Liver (tissue), 9 donors: ENCODE data around the gene BIRC3. TPM values are rescaled to one million over a fixed set of nuclear protein-coding genes. Genes with fewer than 3 reads are reported as not detected.

Experiments
- DNase-seq: peaks from one replicate; pipeline ENCODE4 v3.0.0-alpha.2; 2017; ENCODE audit warnings: low spot score
- H3K27ac ChIP-seq, 2 donors: one replicate each; pipeline ENCODE4 v1.7.0; 2013; ENCODE audit warnings: inconsistent platforms in 2 of 2, low read length in 2 of 2, control low read depth in 1 of 2, low read depth in 1 of 2, mild to moderate bottlenecking in 1 of 2
- H3K27me3 ChIP-seq, 4 donors: one replicate each; pipeline versions ENCODE4 v1.6.1 to v1.7.0; 2013; ENCODE audit warnings: low read length in 3 of 4, inconsistent platforms in 1 of 4, mild to moderate bottlenecking in 1 of 4, moderate library complexity in 1 of 4; ENCODE audit not compliant: control insufficient read depth in 4 of 4, insufficient read depth in 4 of 4
- H3K36me3 ChIP-seq, 4 donors: one replicate each; pipeline versions ENCODE4 v1.6.1 to v1.7.0; 2013; ENCODE audit warnings: low read length in 3 of 4, mild to moderate bottlenecking in 3 of 4, low read depth in 1 of 4, moderate library complexity in 1 of 4; ENCODE audit not compliant: control insufficient read depth in 4 of 4, insufficient read depth in 3 of 4
- H3K4me1 ChIP-seq, 4 donors: one replicate each; pipeline versions ENCODE4 v1.6.1 to v1.7.0; 2013; ENCODE audit warnings: low read length in 3 of 4, mild to moderate bottlenecking in 3 of 4, moderate library complexity in 1 of 4; ENCODE audit not compliant: control insufficient read depth in 4 of 4, insufficient read depth in 4 of 4
- H3K4me3 ChIP-seq, 3 donors: one replicate each; pipeline versions ENCODE4 v1.6.1 to v1.7.0; 2013; ENCODE audit warnings: low read length in 3 of 3, control low read depth in 1 of 3, low read depth in 1 of 3, mild to moderate bottlenecking in 1 of 3
- H3K9ac ChIP-seq, 2 donors: one replicate each; pipeline ENCODE4 v1.7.0; 2013; ENCODE audit warnings: low read length in 2 of 2, mild to moderate bottlenecking in 2 of 2, moderate library complexity in 2 of 2, control low read depth in 1 of 2, low read depth in 1 of 2
- H3K9me3 ChIP-seq, 4 donors: one replicate each; pipeline versions ENCODE4 v1.6.1 to v1.7.0; 2013; ENCODE audit warnings: low read length in 3 of 4; ENCODE audit not compliant: control insufficient read depth in 4 of 4
- CTCF ChIP-seq: fragments of 150-350 bp; IDR thresholded peaks from 2 replicates; pipeline ENCODE4 v1.5.1; 2017; ENCODE audit warnings: improper control_type of control experiment, low read depth, low read length; ENCODE audit not compliant: missing input control
- EGR1 ChIP-seq, 2 donors: IDR thresholded peaks; 2 replicates each; pipeline ENCODE4 v1.6.1; 2016 to 2018; ENCODE audit warnings: antibody characterized with exemption in 2 of 2, low read depth in 2 of 2
- FOXA1 ChIP-seq: IDR thresholded peaks from 2 replicates; pipeline ENCODE4 v1.6.1; 2016; ENCODE audit warnings: antibody characterized with exemption
- FOXA2 ChIP-seq: IDR thresholded peaks from 2 replicates; pipeline ENCODE4 v1.6.1; 2016; ENCODE audit warnings: antibody characterized with exemption
- HNF4A ChIP-seq, 2 donors: conservative IDR thresholded peaks; 2 replicates each; pipeline ENCODE4 v1.6.1; 2016; ENCODE audit warnings: antibody characterized with exemption in 2 of 2, mild to moderate bottlenecking in 2 of 2
- HNF4G ChIP-seq: IDR thresholded peaks from 2 replicates; pipeline ENCODE4 v1.6.1; 2016; ENCODE audit warnings: antibody characterized with exemption
- RAD21 ChIP-seq, 2 donors: IDR thresholded peaks; 2 replicates each; pipeline ENCODE4 v1.6.1; 2016; ENCODE audit warnings: antibody characterized with exemption in 2 of 2, mild to moderate bottlenecking in 2 of 2
- REST ChIP-seq: IDR thresholded peaks from 2 replicates; pipeline ENCODE4 v1.6.1; 2016; ENCODE audit warnings: antibody characterized with exemption, mild to moderate bottlenecking
- RXRA ChIP-seq, 2 donors: IDR thresholded peaks; 2 replicates each; pipeline ENCODE4 v1.6.1; 2017 to 2018; ENCODE audit warnings: antibody characterized with exemption in 2 of 2, mild to moderate bottlenecking in 1 of 2
- SP1 ChIP-seq: IDR thresholded peaks from 2 replicates; pipeline ENCODE4 v1.6.1; 2018; ENCODE audit warnings: antibody characterized with exemption, mild to moderate bottlenecking
- TAF1 ChIP-seq: conservative IDR thresholded peaks from 2 replicates; pipeline ENCODE4 v1.6.1; 2016; ENCODE audit warnings: antibody characterized with exemption, mild to moderate bottlenecking
- YY1 ChIP-seq: IDR thresholded peaks from 2 replicates; pipeline ENCODE4 v1.6.1; 2016; ENCODE audit warnings: antibody characterized with exemption, mild to moderate bottlenecking
- ZBTB33 ChIP-seq: IDR thresholded peaks from 2 replicates; pipeline ENCODE4 v1.6.1; 2016; ENCODE audit warnings: antibody characterized with exemption
- WGBS: extraction: QIAGEN DNeasy Blood & Tissue Kit; methylation state at CpG from one replicate; pipeline ENCODE4 v1.1.7; 2013; 5-methylcytosine and 5-hydroxymethylcytosine counted together
- polyA plus RNA-seq, 2 donors: library from polyadenylated mRNA; stranded (reverse) in 1 of 2; unstranded in 1 of 2; fragments of 200-250 nt in 1 of 2; fragments of >200 nt in 1 of 2; fragmentation: Nextera tagmentation in 1 of 2; extraction: Ambion mirVana in 1 of 2; gene quantifications; one replicate each; pipeline versions ENCODE4 v1.2.1 to v1.2.3, GENCODE V29; 2013 to 2015
- total RNA-seq, 2 donors: library from RNA; depleted of rRNA; stranded (reverse); fragments of >200 nt; gene quantifications; one replicate each; pipeline ENCODE4 v1.2.3, GENCODE V29; 2014
- donor health status: healthy.
- donor health status: healthy.
- donor health status: healthy.
- donor health status: healthy.
- donor health status: healthy.

The BIRC3 gene
- total and polyA plus RNA-seq, 4 donors: 1.4 to 8.1 (median 2.9) TPM

- peak in 1 of 2 donors; percentile 28 for TF ChIP-seq EGR1 (IDR thresholded peaks at IDR 0.05; ENCODE audit: low read depth in 2 of 2)
- TF ChIP-seq YY1: peak; percentile 74
- TF ChIP-seq CTCF: peak; percentile 66
- peak; percentile 43 for TF ChIP-seq SP1
These were observed 29.6 kb downstream of the BIRC3 start, which contains the start of gene BIRC2 (continued) for GRCh38 chr11:102346748-102347461.

- Histone ChIP-seq H3K4me3 (peak overlapping the region; percentile 74 to 96 (median 94)), H3K9ac (peak overlapping the region; percentile 77 to 94), H3K27ac (peak overlapping the region; percentile 92 to 96), H3K4me1 (peaks cover 3 to 25% (median 4%) of the 10 kb centered on the region in 4 donors), H3K36me3 (peaks cover 0 to 9% (median 3%) of the 10 kb centered on the region in 4 donors), H3K27me3 (no peaks in the 10 kb centered on the region), H3K9me3 (no peaks in the 10 kb centered on the region)
- peak; percentile 44 for DNase-seq
- TF ChIP-seq RAD21 (IDR thresholded peaks at IDR 0.05) (peak in 1 of 2 donors; percentile 13), TAF1 (peak; percentile 61), FOXA1 (no peak), EGR1 (IDR thresholded peaks at IDR 0.05; ENCODE audit: low read depth in 2 of 2) (peak in 1 of 2 donors; percentile 70), HNF4G (peak; percentile 21), REST (no peak), SP1 (peak; percentile 22), HNF4A (conservative IDR thresholded peaks at IDR 0.05) (peak; percentile 68 to 74), RXRA (IDR thresholded peaks at IDR 0.05) (no peak)
- WGBS: under 1% methylated on average over 33 of the region's 33 CpGs
These were observed 30.4 kb downstream of the BIRC3 start for GRCh38 chr11:102347462-102348370.

GRCh38 chr11:102357116-102357515, 39.8 kb downstream of the BIRC3 start:
- Histone ChIP-seq H3K4me1 (no peaks in the 10 kb centered on the region), H3K4me3 (no peak overlapping the region), H3K9me3 (no peaks in the 10 kb centered on the region), H3K9ac (no peak overlapping the region), H3K36me3 (peaks cover 0 to 26% (median 17%) of the 10 kb centered on the region in 4 donors), H3K27ac (no peak overlapping the region), H3K27me3 (no peaks in the 10 kb centered on the region)
- DNase-seq: no peak
- TF ChIP-seq EGR1 (IDR thresholded peaks at IDR 0.05; ENCODE audit: low read depth in 2 of 2) (no peak), FOXA2 (no peak), RXRA (IDR thresholded peaks at IDR 0.05) (no peak), REST (no peak), ZBTB33 (no peak), CTCF (no peak), YY1 (no peak), HNF4A (conservative IDR thresholded peaks at IDR 0.05) (no peak)
